Globus pallidus (tissue), 1 donor: Measurements from ENCODE around the gene FAM25G.
A peak's percentile ranks its signal among the peaks of the same experiment; 100 is the strongest.

Experiments
- DNase-seq: peaks from one replicate; pipeline ENCODE4 v3.0.0-alpha.2; 2015; ENCODE audit warnings: low spot score

Gene FAM25G

DNA sequence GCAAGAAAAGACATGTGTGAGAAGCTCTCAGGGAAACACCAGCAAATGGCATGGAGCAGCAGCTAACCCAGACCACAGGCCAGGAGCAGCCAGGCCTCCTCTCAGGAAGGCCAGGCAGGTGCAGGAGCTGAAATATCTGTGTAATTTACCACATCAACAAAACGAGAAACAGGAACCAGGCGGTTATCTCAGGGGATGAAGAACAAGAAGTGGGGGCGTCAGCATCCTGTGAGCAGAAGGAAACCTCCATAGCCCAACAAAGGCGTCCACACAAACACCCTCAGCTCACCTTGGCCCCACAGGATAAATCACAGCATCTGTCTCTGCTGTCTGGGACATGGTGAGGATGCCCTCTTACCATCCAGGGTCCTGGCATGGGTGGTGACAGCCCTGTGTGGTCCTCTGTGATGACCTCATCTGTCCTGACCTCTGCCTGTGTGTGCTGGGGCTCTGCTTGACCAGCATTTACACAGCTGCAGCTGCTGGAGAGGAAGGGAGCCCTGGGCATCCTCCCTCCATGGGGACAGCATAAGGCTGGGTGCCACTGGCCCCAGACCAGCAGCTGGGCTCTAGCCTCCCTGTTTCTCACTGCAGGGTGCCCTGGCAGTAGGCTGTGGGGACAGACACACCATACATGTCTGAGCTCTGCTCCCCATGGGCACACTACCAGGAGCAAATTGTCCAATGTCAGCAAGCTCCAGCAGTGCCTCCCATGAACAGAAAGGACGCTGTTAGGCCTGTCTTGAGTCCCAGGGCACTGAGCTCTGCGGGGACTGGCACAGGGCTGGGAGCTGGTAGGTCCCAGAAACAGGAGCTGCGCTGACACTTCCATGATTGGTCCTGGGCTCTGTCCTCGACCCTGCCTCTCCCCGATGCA is 42.2 kb downstream of the FAM25G start:
- DNase-seq = peak; percentile 47

DNA sequence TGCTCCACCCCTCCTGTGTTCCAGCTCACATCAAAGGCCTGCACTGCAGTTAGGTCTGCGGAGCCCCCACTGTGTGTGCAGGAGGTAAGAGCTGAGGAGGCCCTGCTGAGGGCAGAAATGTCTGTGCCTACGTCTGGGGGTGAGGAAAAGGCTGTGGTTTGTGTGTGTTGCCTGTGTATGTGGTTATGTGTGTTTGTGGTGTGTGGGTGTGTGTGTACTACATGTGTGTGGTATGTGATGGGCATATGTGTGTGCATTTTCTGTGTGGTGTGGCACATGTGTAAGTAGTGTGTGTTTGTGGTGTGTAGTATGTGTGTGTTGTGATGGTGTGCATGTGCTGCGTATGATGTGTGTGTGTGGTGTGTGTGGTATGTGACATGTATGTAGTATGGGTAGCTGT is 43.8 kb downstream of the FAM25G start:
- no peak for DNase-seq

DNA sequence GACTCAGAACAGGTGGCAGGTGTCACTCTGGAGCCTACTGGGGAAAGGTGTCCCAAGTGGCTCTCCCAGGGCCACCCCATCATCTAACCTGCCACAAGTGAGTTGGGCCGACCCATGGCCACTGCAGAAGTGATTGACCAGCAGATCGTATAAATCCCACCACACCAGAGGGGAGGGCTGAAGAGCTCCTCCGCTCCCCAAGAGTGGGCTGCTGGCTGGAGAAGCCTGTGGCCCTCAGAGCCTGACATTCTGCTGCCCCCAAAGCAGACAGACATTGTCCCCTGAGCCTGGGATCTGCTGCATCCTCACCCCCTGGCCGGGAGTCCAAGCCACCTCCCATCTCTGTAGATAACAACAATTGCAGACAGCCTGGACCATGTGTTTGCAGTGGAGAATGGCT is 44.3 kb downstream of the FAM25G start:
- DNase-seq = no peak

DNA sequence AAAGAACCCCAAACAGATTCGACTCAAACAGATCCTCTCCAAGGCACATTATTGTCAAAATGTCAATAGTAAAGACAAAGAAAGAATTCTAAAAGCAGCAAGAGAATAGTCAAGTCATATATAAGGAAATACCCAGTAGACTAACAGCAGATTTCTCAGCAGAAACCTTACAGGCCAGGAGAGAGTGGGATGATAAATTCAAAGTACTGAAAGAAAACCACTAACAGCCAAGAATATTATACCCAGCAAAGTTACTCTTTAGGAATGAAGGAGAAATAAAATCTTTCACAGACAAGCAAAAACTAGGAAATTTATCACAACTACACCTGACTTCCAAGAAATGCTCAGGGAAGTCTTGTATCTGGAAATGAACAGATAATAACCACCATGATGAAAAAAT is 45.8 kb downstream of the FAM25G start:
- no peak for DNase-seq

DNA sequence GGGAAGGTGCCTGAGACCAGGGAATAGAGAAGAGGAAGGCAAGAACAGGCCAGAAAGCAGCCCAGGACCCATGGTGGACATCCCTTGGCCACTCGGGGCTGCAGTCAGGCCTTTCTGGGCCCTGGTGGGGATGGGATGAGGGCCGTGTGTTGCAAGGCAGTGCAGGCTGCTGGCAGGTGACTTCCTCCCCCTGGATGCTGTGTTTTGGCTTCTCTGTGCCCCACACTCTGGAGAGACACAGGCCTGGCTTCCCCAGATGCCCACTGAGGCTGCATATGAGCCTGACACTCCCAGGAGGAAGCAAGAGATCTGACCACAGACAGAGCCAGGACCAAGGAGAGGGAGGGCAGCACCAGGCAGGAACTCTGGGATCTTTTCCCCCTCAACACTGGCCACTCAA is 47.5 kb downstream of the FAM25G start:
- DNase-seq = no peak

DNA sequence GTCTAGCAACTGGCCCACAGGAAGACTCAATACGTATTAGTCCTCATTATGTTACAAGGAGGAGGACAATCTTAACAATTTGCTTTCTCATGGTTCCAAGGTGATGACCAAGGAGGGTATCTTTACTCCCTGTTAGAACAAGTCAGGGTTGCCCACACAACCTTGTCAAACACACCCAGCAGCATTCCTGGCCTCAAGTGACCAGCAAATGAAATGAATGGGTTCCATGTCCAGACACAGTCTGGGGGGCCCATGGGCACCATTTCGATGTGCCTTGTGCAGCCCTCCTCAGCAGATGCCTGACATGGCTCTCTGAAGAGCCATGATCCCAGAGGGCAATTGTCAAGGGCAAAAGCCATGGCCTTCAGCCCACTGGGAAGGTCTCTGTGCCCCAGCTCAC is 48.4 kb downstream of the FAM25G start:
- no peak for DNase-seq

DNA sequence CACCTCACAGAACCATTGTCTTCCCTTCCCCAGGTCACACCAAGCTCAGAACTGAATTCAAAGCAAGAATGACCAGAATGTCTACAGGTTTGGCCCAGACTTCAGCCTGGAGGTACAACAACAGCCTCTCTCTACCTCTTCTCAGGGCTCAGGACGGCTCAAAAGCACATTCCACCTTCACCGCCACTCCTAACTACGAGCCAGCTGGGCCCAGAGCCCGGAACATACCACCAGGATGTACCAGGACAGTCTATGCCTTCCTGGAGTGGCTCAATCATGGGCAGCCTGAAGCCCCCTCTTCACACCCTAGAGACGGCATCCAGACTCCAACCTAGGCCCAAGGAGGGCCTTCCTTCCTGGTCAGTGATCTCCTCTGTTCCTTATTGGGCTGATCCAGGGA is 49.1 kb downstream of the FAM25G start:
- DNase-seq = no peak

DNA sequence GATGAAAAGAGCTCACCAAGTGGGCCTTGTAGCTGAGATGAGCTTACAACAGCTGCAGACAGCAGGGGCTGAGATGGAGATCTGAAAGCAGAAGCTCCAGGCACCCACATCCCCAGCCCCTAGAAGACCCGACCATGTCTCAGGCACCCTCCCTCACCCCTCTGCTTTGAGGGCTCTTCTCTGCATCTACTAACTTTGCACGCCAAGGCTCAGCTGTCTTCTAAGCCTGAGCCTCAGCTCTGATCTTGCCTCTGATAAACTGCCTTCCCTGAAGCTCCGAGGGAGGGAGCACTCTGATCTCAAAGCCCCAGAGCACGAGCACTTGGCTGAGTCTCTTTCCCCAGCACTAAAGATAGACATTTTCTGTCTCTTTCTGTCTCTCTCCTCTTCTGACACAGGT is 49.6 kb downstream of the FAM25G start:
- DNase-seq = no peak

DNA sequence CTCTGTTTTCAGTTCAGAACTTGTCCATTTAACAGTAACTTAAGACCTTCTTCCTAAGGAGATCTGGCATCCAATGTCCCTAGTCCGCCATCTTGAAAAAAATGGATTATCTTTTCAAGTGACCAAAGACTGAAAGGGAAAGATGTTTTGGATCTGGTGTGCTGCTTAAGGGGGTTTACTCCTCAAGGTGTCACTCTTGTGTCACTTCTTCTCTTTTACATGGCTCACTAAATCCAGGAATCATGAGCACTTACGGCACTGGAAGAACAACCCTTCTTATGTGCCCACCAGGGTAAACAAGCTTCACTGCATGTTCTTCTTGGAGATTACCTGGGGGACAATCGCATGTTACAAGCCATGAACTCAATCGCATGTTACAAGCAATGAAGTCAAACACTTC is 51.3 kb downstream of the FAM25G start:
- DNase-seq = no peak

DNA sequence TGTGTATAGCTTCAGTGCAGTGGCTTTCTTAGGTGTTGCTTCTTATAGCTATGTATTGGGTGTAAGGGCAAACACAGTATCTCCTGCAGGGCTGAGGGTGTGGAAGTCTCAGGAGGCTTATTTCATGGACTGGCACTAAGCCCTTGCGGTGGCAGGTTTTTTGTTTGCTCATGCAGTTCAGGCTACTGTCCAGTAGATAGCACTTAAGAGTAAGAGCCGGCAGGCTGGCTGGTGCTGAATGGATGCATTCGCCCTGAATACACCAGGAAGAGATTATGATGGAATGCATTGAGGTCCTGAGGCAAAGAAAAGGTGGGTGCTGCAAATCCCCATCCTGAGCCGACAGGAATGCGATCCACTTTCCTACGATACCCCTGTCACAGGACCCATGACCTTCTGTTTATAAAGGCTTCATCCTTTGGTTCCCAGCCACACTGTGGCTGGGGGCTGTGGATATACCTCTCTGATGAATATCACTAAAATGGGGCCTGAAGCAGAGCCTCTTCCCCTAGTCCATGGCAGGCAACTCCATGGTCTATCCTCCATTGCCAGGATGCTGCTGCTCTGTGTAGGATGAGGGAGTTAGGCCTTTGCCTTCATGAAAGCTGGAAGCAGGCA is 52.5 kb downstream of the FAM25G start:
- no peak for DNase-seq
